ENCODE data around the gene SLC44A2. TPM values are rescaled to one million over a fixed set of nuclear protein-coding genes. Genes with fewer than 3 reads are reported as not detected.

SLC44A2 gene
- total and polyA plus RNA-seq, 2 of the 13 experiments (the other 11 are each of a cell fraction or from before 2014, with no cell fraction given): 2.4 to 5.6 TPM

DNA sequence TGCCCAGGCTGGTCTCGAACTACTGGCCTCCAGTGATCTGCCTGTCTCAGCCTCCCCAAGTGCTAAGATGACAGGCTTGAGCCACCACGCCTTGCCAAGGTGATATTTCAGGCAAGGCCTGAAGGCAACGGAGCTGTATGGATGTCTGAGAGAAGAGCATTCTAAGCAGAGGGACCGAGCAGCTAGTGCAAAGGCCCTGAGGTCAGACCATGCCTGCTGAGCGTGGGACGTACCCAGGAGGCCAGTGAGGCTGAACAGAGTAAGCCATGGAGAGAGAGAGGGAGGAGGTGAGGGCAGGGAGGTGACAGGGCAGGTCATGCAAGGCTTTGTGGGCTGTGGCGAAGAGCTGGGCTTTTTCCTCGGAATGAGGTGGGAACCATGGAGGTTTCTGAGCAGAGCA is 3.4 kb upstream of the SLC44A2 start:
- no peak for FAIRE-seq
- Histone ChIP-seq H3K9me3 (ENCODE audit: low read length) (no peaks in the 10 kb centered on the region), H3K4me2 (ENCODE audit: low read depth, low read length) (no peak overlapping the region), H3K79me2 (ENCODE audit: insufficient read depth, low read length) (no peaks in the 10 kb centered on the region), H3K4me1 (ENCODE audit: insufficient read depth, low read length) (peaks cover 9% of the 10 kb centered on the region), H3K27me3 (ENCODE audit: control insufficient read depth in 1 of 2, insufficient read depth in 2 of 2, low read length in 2 of 2) (peaks cover 1 to 4% of the 10 kb centered on the region in 2 experiments; a peak in 2 of 5 replicates), H4K20me1 (ENCODE audit: insufficient read depth, low read length) (no peaks in the 10 kb centered on the region), H2AFZ (ENCODE audit: low read length) (no peak overlapping the region), H3K36me3 (replicated peaks in 1 of 2; ENCODE audit: control insufficient read depth in 1 of 2, insufficient read depth in 2 of 2, low read length in 2 of 2) (no peaks in the 10 kb centered on the region), H3K9ac (ENCODE audit: insufficient read depth, low read depth, low read length) (no peak overlapping the region), H3K27ac (ENCODE audit: extremely low read length, insufficient read depth, low read length) (no peak overlapping the region), H3K4me3 (replicated peaks in 1 of 3; ENCODE audit: insufficient read depth in 1 of 3, low read depth in 2 of 3, low read length in 3 of 3) (no peak overlapping the region)
- in situ Hi-C loops (cut with HindIII; ENCODE audit: extremely low pct_ligation_motif_present, low pct_unique_long_range_greater_than_20kb): no loop called here
- BruUV-seq (replicated peaks): no TSS peak
- WGBS (ENCODE audit: low lambda C conversion rate): 81% methylated on average over 8 of the region's 8 CpGs
- intact Hi-C loops (cut with micrococcal nuclease; ENCODE audit: unreplicated experiment): no loop called here
- DNase-seq (ENCODE audit: low spot score): no peak
- ChIA-PET CTCF (ENCODE audit: low intra/inter-chr PET ratio, low total read pairs) (no interaction called here), POLR2A (no interaction called here)
- ATAC-seq: no peak
- TF ChIP-seq SATB2 (CRISPR knock-in tag; IDR thresholded peaks at IDR 0.05): no peak
- TF ChIP-seq SMC3 (IDR thresholded peaks at IDR 0.05; ENCODE audit: low read length): no peak
- peak; percentile 61; the same call in 1 of the 2 replicates for TF ChIP-seq ZMYM3 (CRISPR knock-in tag; IDR thresholded peaks at IDR 0.05)

- Histone ChIP-seq H3K27me3 (ENCODE audit: control insufficient read depth in 1 of 2, insufficient read depth in 2 of 2, low read length in 2 of 2) (peaks cover 1 to 4% of the 10 kb centered on the region in 2 experiments; a peak in 2 of 5 replicates), H3K9me3 (ENCODE audit: low read length) (no peaks in the 10 kb centered on the region), H3K36me3 (replicated peaks in 1 of 2; ENCODE audit: control insufficient read depth in 1 of 2, insufficient read depth in 2 of 2, low read length in 2 of 2) (no peaks in the 10 kb centered on the region), H3K79me2 (ENCODE audit: insufficient read depth, low read length) (no peaks in the 10 kb centered on the region), H2AFZ (ENCODE audit: low read length) (no peak overlapping the region), H3K9ac (ENCODE audit: insufficient read depth, low read depth, low read length) (no peak overlapping the region), H4K20me1 (ENCODE audit: insufficient read depth, low read length) (no peaks in the 10 kb centered on the region), H3K4me2 (ENCODE audit: low read depth, low read length) (peak overlapping the region; percentile 91), H3K4me3 (replicated peaks in 1 of 3; ENCODE audit: insufficient read depth in 1 of 3, low read depth in 2 of 3, low read length in 3 of 3) (0 out of 6 replicates have a peak overlapping the region, but pooled peaks of 1 of the 3 experiments have one; percentile 70), H3K4me1 (ENCODE audit: insufficient read depth, low read length) (peaks cover 18% of the 10 kb centered on the region), H3K27ac (ENCODE audit: extremely low read length, insufficient read depth, low read length) (no peak overlapping the region)
- in situ Hi-C loops (cut with HindIII; ENCODE audit: extremely low pct_ligation_motif_present, low pct_unique_long_range_greater_than_20kb) (no loop called here), intact Hi-C loops (cut with micrococcal nuclease; ENCODE audit: unreplicated experiment) (no loop called here)
- 85% methylated on average over 6 of the region's 6 CpGs for WGBS (ENCODE audit: low lambda C conversion rate)
- TF ChIP-seq, protein P1, sequence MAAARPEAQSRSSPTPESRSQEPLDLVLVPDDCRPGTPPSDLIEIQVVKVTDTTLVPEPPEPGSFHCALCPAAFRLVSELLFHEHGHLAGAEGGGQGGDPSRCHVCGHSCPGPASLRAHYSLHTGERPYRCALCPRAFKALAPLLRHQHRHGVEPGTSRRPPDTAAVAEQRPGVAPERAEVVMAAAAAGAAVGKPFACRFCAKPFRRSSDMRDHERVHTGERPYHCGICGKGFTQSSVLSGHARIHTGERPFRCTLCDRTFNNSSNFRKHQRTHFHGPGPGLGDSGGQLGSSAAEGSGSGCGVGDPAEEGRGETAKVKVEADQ (CRISPR knock-in tag; IDR thresholded peaks at IDR 0.05; ENCODE audit: borderline replicate concordance): no peak
- TF ChIP-seq FOXA3 (CRISPR knock-in tag; IDR thresholded peaks at IDR 0.05) (no peak), ZNF335 (CRISPR knock-in tag; IDR thresholded peaks at IDR 0.05) (no peak), RNF2 (conservative IDR thresholded peaks at IDR 0.05; ENCODE audit: low read depth) (no peak), ZNF709 (CRISPR knock-in tag; IDR thresholded peaks at IDR 0.05) (no peak), JUN (CRISPR knock-in tag; IDR thresholded peaks at IDR 0.05) (no peak), TBX2 (CRISPR knock-in tag; IDR thresholded peaks at IDR 0.05; ENCODE audit: borderline replicate concordance) (no peak), ZHX1 (CRISPR knock-in tag; IDR thresholded peaks at IDR 0.05; ENCODE audit: low read depth) (no peak)
- POLR2A ChIA-PET: interaction anchor here (0.8 kb wide), 1 partner anchor 20 kb away, joined by 4 read pairs; no protein-coding TSS in a partner anchor
- CTCF ChIA-PET (ENCODE audit: low intra/inter-chr PET ratio, low total read pairs): no interaction called here
- no TSS peak for BruUV-seq (replicated peaks)
- DNase-seq (ENCODE audit: low spot score): no peak
- no peak for FAIRE-seq
- ATAC-seq: no peak
Observed at GRCh38 chr19:10624585-10624984, 768 bp upstream of the SLC44A2 start.

All from HepG2 (cell line).